GM18505 (cell line): Measurements from ENCODE around the gene PLEKHG4.

Experiments
- ATAC-seq: cut with Tn5 transposase; IDR thresholded peaks from one replicate; pipeline ENCODE4 v1.9.1; 2021; ENCODE audit not compliant: unreplicated experiment
- POLR2A ChIP-seq: IDR thresholded peaks from 4 replicates; pipeline ENCODE4 v1.6.1; 2011; ENCODE audit warnings: borderline replicate concordance; ENCODE audit not compliant: insufficient read depth, insufficient read length; ENCODE audit errors: extremely low read depth

PLEKHG4 gene

GRCh38 chr16:67326472-67327309 is 47.4 kb downstream of the PLEKHG4 start, which contains the start of the genes KCTD19 and LRRC36:
TSS of gene KCTD19 (minus strand) at chr16:67326741. CDS start at chr16:67326707, 34 bp downstream.
TSS of gene LRRC36 (plus strand) at chr16:67326815. CDS start at chr16:67326863, 48 bp downstream.
- no peak for ATAC-seq
- peak; percentile 33 for TF ChIP-seq POLR2A

GRCh38 chr16:67327743-67328142 is 48.4 kb downstream of the PLEKHG4 start:
- TF ChIP-seq POLR2A = no peak

GRCh38 chr16:67329901-67330300 is 50.6 kb downstream of the PLEKHG4 start:
- no peak for ATAC-seq
- TF ChIP-seq POLR2A = no peak

More at GRCh38 chr16:67327743-67328142, 48.4 kb downstream of the PLEKHG4 start:
- ATAC-seq = no peak

- no peak for ATAC-seq
- TF ChIP-seq POLR2A = no peak
Observed at GRCh38 chr16:67333315-67333714, 54.0 kb downstream of the PLEKHG4 start.

- no peak for TF ChIP-seq POLR2A
- ATAC-seq = no peak
Observed at GRCh38 chr16:67336116-67336515, 56.8 kb downstream of the PLEKHG4 start.

- no peak for ATAC-seq
- TF ChIP-seq POLR2A = no peak
Observed at GRCh38 chr16:67336648-67337047, 57.3 kb downstream of the PLEKHG4 start.
